Measurements from ENCODE around the gene RHOC.

DNA sequence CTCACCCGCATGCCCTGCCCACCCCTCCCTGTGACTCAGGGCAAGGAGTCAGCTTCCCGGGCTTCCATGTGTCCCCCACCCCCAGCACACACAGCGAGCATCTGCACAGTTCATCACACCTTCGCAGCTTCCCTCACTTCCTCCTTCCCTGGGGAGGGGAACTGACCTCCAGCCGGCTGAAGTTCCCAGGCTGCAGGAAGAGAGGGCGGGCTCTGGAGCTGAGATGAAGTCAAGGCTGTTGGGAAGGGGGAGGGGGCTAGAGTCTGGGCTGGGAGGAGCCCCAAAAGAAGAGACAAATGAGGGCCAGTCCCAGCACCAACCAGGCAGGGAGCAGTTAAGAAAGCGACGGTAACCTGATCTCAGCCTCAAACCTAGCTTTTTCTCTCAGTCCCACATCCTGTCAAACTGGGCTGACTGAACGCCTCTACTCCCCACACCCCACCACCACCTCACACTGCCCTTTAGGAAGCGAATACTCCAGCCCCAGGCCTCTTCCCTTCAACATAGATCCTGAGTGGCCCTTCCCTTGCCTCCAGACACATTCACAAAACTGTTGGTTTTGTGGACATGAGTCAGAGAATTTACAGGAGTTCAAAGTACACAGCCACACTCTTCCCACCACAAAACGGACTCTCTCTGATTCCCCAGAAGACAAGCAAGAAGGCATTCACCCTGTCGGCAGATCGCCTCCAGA lies 1.8 kb downstream of the RHOC start:
- TF ChIP-seq ZNF48 (tag by site-specific recombination; IDR thresholded peaks at IDR 0.05), result no peak
- TF ChIP-seq ZNF23 (tag by site-specific recombination; IDR thresholded peaks at IDR 0.05; ENCODE audit: borderline replicate concordance), result no peak
- no peak for TF ChIP-seq ZNF670 (tag by site-specific recombination; IDR thresholded peaks at IDR 0.05; ENCODE audit: low read depth)
- peak; percentile 70 for TF ChIP-seq ZBTB8A (tag by site-specific recombination; IDR thresholded peaks at IDR 0.05)
- TF ChIP-seq, protein P1, sequence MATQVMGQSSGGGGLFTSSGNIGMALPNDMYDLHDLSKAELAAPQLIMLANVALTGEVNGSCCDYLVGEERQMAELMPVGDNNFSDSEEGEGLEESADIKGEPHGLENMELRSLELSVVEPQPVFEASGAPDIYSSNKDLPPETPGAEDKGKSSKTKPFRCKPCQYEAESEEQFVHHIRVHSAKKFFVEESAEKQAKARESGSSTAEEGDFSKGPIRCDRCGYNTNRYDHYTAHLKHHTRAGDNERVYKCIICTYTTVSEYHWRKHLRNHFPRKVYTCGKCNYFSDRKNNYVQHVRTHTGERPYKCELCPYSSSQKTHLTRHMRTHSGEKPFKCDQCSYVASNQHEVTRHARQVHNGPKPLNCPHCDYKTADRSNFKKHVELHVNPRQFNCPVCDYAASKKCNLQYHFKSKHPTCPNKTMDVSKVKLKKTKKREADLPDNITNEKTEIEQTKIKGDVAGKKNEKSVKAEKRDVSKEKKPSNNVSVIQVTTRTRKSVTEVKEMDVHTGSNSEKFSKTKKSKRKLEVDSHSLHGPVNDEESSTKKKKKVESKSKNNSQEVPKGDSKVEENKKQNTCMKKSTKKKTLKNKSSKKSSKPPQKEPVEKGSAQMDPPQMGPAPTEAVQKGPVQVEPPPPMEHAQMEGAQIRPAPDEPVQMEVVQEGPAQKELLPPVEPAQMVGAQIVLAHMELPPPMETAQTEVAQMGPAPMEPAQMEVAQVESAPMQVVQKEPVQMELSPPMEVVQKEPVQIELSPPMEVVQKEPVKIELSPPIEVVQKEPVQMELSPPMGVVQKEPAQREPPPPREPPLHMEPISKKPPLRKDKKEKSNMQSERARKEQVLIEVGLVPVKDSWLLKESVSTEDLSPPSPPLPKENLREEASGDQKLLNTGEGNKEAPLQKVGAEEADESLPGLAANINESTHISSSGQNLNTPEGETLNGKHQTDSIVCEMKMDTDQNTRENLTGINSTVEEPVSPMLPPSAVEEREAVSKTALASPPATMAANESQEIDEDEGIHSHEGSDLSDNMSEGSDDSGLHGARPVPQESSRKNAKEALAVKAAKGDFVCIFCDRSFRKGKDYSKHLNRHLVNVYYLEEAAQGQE (tag by site-specific recombination; IDR thresholded peaks at IDR 0.05), result no peak
- TF ChIP-seq EGR2 (tag by site-specific recombination; IDR thresholded peaks at IDR 0.05; ENCODE audit: low read depth), result peak; percentile 92
- TF ChIP-seq, protein P2, sequence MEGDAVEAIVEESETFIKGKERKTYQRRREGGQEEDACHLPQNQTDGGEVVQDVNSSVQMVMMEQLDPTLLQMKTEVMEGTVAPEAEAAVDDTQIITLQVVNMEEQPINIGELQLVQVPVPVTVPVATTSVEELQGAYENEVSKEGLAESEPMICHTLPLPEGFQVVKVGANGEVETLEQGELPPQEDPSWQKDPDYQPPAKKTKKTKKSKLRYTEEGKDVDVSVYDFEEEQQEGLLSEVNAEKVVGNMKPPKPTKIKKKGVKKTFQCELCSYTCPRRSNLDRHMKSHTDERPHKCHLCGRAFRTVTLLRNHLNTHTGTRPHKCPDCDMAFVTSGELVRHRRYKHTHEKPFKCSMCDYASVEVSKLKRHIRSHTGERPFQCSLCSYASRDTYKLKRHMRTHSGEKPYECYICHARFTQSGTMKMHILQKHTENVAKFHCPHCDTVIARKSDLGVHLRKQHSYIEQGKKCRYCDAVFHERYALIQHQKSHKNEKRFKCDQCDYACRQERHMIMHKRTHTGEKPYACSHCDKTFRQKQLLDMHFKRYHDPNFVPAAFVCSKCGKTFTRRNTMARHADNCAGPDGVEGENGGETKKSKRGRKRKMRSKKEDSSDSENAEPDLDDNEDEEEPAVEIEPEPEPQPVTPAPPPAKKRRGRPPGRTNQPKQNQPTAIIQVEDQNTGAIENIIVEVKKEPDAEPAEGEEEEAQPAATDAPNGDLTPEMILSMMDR (tag by site-specific recombination; IDR thresholded peaks at IDR 0.05), result no peak
- no peak for TF ChIP-seq ZNF146 (tag by site-specific recombination; IDR thresholded peaks at IDR 0.05)
- TF ChIP-seq YY1 (tag by site-specific recombination; IDR thresholded peaks at IDR 0.05), result no peak
- no peak for TF ChIP-seq ZNF530 (tag by site-specific recombination; IDR thresholded peaks at IDR 0.05; ENCODE audit: low read depth)
- peak; percentile 90 for TF ChIP-seq SP2 (tag by site-specific recombination; IDR thresholded peaks at IDR 0.05)

All from HEK293 (cell line).